Hepatocyte (in vitro differentiated cells): ENCODE measurements around the gene PCED1A. TPM values are rescaled to one million over a fixed set of nuclear protein-coding genes. Genes with fewer than 3 reads are reported as not detected.

ENCODE experiments used
- DNase-seq: peaks from one replicate; pipeline ENCODE4 v3.0.0-alpha.2; 2016; ENCODE audit warnings: low spot score
- H2AFZ ChIP-seq: fragments of 200-600 bp; sonication (generic); 2 replicates; pipeline ENCODE4 v1.6.0; 2016; ENCODE audit warnings: antibody characterized with exemption, mild to moderate bottlenecking
- H3K27ac ChIP-seq: fragments of 200-600 bp; sonication (generic); 2 replicates; pipeline ENCODE4 v1.5.1; 2016; ENCODE audit warnings: mild to moderate bottlenecking
- H3K27me3 ChIP-seq: fragments of 200-600 bp; sonication (generic); 2 replicates; pipeline ENCODE4 v1.6.1; 2016
- H3K36me3 ChIP-seq: fragments of 200-600 bp; sonication (generic); replicated peaks from 2 replicates; pipeline ENCODE4 v1.5.1; 2016; ENCODE audit warnings: low read depth; ENCODE audit not compliant: insufficient read depth
- H3K4me1 ChIP-seq: fragments of 200-600 bp; sonication (generic); 2 replicates; pipeline ENCODE4 v1.5.1; 2016; ENCODE audit warnings: mild to moderate bottlenecking, moderate library complexity; ENCODE audit not compliant: insufficient read depth
- H3K4me2 ChIP-seq: fragments of 200-600 bp; sonication (generic); 2 replicates; pipeline ENCODE4 v1.6.0; 2016
- H3K4me3 ChIP-seq: fragments of 200-600 bp; sonication (generic); 2 replicates; pipeline ENCODE4 v1.5.1; 2016; ENCODE audit warnings: mild to moderate bottlenecking
- H3K79me2 ChIP-seq: fragments of 200-600 bp; sonication (generic); 2 replicates; pipeline ENCODE4 v1.6.0; 2017; ENCODE audit warnings: mild to moderate bottlenecking
- H3K9me2 ChIP-seq: fragments of 200-600 bp; sonication (generic); replicated peaks from 2 replicates; pipeline ENCODE4 v1.6.0; 2017; ENCODE audit warnings: mild to moderate bottlenecking; ENCODE audit not compliant: insufficient read depth
- H3K9me3 ChIP-seq: fragments of 200-600 bp; sonication (generic); 2 replicates; pipeline ENCODE4 v1.5.1; 2016; ENCODE audit warnings: low read depth, mild to moderate bottlenecking
- H4K20me1 ChIP-seq: fragments of 200-600 bp; sonication (generic); 2 replicates; pipeline ENCODE4 v1.6.0; 2016; ENCODE audit warnings: mild to moderate bottlenecking; ENCODE audit not compliant: insufficient read depth, poor library complexity, severe bottlenecking
- EZH2 ChIP-seq: fragments of 200-600 bp; sonication (generic); IDR thresholded peaks from 2 replicates; pipeline ENCODE4 v1.6.1; 2016; ENCODE audit warnings: antibody characterized with exemption, mild to moderate bottlenecking, borderline replicate concordance
- EZH2phosphoT487 ChIP-seq: fragments of 200-600 bp; sonication (generic); IDR thresholded peaks from one replicate; pipeline ENCODE4 v1.6.1; 2018; ENCODE audit warnings: antibody characterized with exemption, mild to moderate bottlenecking, low read depth, moderate library complexity; ENCODE audit not compliant: unreplicated experiment, severe bottlenecking
- WGBS: methylation state at CpG from one replicate; pipeline ENCODE4 v1.1.6; 2016; ENCODE audit warnings: low lambda C conversion rate; ENCODE audit errors: missing lambda C conversion rate; 5-methylcytosine and 5-hydroxymethylcytosine counted together
- polyA plus RNA-seq: library from polyadenylated mRNA; unstranded; fragments of >200 nt; fragmentation: Nextera tagmentation; extraction: Ambion mirVana; gene quantifications from 2 replicates; pipeline ENCODE4 v1.2.1, GENCODE V29; 2016
- total RNA-seq: library from RNA; depleted of rRNA; stranded (reverse); fragments of >200 nt; gene quantifications from 2 replicates; pipeline ENCODE4 v1.2.3, GENCODE V29; 2014
- TF ChIP-seq, protein P1 (sequence below): fragments of 200-600 bp; sonication (generic); IDR thresholded peaks from 2 replicates; pipeline ENCODE4 v1.5.1; 2016; ENCODE audit warnings: antibody characterized with exemption, mild to moderate bottlenecking; ENCODE audit not compliant: poor library complexity

The PCED1A gene
- total and polyA plus RNA-seq, 2 experiments from 2014 or later = 41.2 to 43.0 TPM

DNA sequence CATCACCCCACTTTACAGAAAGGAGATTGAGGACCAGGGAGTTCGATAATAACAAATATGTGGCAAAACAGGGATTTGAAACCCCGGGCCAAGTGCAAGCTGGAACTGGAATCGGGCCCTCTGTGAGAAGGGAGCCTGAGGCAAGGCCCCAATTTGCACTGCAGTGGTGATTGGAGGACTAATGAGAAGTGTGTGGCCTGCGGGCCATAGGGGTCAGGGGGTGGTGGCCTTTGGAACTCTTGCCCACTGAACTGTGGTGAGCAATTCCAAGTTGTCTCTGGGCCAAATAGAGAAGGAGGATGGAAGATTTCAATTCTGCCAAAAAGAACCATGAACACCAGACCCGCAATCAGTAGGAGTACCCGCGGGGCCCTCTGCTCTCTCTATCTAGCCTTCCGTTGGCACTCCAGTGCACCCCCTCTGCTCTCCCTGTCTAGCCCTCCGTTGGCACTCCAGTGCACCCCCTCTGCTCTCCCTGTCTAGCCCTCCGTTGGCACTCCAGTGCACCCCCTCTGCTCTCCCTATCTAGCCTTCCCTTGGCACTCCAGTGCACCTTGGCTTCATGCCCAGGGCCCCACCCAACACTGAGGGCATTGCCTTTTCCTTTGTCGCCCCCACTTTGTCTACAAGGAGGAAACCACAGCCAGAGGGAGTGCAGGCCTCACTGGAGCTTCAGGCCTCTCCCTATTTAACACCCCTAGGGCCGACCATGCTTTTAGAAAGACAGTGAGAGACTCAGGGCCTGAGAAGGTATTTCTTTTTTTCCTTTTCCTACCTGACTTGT, 26.8 kb upstream of the PCED1A start:
- no peak for DNase-seq
- H3K4me1 ChIP-seq = peaks cover 11% of the 10 kb centered on the region
- H3K4me3 ChIP-seq = no peak overlapping the region
- WGBS = 94% methylated on average over 12 of the region's 12 CpGs
- no peaks in the 10 kb centered on the region for H3K9me3 ChIP-seq
- H4K20me1 ChIP-seq = no peaks in the 10 kb centered on the region
- H3K79me2 ChIP-seq = no peaks in the 10 kb centered on the region
- no peak for TF ChIP-seq EZH2
- TF ChIP-seq, protein P1, sequence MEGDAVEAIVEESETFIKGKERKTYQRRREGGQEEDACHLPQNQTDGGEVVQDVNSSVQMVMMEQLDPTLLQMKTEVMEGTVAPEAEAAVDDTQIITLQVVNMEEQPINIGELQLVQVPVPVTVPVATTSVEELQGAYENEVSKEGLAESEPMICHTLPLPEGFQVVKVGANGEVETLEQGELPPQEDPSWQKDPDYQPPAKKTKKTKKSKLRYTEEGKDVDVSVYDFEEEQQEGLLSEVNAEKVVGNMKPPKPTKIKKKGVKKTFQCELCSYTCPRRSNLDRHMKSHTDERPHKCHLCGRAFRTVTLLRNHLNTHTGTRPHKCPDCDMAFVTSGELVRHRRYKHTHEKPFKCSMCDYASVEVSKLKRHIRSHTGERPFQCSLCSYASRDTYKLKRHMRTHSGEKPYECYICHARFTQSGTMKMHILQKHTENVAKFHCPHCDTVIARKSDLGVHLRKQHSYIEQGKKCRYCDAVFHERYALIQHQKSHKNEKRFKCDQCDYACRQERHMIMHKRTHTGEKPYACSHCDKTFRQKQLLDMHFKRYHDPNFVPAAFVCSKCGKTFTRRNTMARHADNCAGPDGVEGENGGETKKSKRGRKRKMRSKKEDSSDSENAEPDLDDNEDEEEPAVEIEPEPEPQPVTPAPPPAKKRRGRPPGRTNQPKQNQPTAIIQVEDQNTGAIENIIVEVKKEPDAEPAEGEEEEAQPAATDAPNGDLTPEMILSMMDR = no peak
- TF ChIP-seq EZH2phosphoT487 = no peak
- no peaks in the 10 kb centered on the region for H3K9me2 ChIP-seq
- H2AFZ ChIP-seq = no peak overlapping the region
- H3K27ac ChIP-seq = no peak overlapping the region
- no peak overlapping the region for H3K4me2 ChIP-seq
- H3K27me3 ChIP-seq = no peaks in the 10 kb centered on the region
- no peaks in the 10 kb centered on the region for H3K36me3 ChIP-seq

DNA sequence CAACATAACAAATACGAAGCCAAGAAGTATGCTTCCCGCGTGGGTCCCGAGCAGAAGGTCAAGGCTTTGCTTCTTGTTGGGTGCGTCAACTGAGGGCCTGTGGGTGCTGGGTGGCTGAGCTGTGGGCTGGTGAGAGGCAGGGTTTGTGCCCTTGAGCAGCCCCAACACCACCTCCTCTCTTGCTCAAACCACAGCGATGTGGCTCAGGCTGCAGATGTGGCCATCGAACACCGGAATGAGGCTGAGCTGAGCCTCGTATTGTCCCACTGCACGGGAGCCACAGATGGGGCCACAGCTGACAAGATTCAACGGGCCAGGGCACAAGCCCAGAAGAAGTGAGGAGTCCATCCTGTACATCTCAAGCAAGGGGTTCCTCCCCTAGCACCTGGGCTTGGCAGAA, 25.8 kb upstream of the PCED1A start:
- no peak for DNase-seq
- H3K79me2 ChIP-seq = no peaks in the 10 kb centered on the region
- no peaks in the 10 kb centered on the region for H3K27me3 ChIP-seq
- H3K4me1 ChIP-seq = peaks cover 10% of the 10 kb centered on the region
- H3K9me2 ChIP-seq = no peaks in the 10 kb centered on the region
- H3K27ac ChIP-seq = no peak overlapping the region
- H4K20me1 ChIP-seq = no peaks in the 10 kb centered on the region
- TF ChIP-seq, protein P1 = no peak
- no peak for TF ChIP-seq EZH2phosphoT487
- no peak for TF ChIP-seq EZH2
- no peak overlapping the region for H2AFZ ChIP-seq
- WGBS = 98% methylated on average over 11 of the region's 11 CpGs
- H3K4me2 ChIP-seq = no peak overlapping the region
- H3K9me3 ChIP-seq = no peaks in the 10 kb centered on the region
- H3K4me3 ChIP-seq = no peak overlapping the region
- no peaks in the 10 kb centered on the region for H3K36me3 ChIP-seq

DNA sequence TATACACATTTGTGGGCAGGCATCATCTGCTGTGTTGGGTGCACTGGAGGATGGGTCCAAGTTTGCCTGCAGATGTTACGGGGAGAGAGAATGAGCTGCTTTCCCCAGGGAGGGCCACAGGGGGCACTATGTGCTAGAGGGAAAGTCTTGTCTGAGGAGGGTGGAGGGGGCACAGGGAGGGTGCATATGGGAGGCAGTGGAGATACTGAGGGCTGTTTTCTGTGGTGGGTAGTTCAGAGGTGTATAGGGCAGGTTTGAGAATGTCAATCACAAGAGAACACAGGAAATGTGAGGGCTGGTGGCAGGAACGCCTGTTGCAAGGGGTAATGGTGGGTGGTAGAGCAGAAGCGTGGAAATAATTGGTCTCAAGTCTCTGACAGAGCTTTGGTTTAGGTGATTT, 25.2 kb upstream of the PCED1A start:
- H3K9me3 ChIP-seq = no peaks in the 10 kb centered on the region
- no peaks in the 10 kb centered on the region for H3K79me2 ChIP-seq
- no peak overlapping the region for H3K4me3 ChIP-seq
- DNase-seq = no peak
- no peaks in the 10 kb centered on the region for H3K36me3 ChIP-seq
- no peak overlapping the region for H3K4me2 ChIP-seq
- no peak overlapping the region for H2AFZ ChIP-seq
- no peak overlapping the region for H3K27ac ChIP-seq
- no peaks in the 10 kb centered on the region for H3K27me3 ChIP-seq
- no peaks in the 10 kb centered on the region for H4K20me1 ChIP-seq
- H3K4me1 ChIP-seq = peaks cover 4% of the 10 kb centered on the region
- H3K9me2 ChIP-seq = no peaks in the 10 kb centered on the region
- TF ChIP-seq EZH2 (no peak), EZH2phosphoT487 (no peak)
- TF ChIP-seq, protein P1 = no peak
- WGBS = 91% methylated on average over 3 of the region's 3 CpGs

- H4K20me1 ChIP-seq = no peaks in the 10 kb centered on the region
- H3K27me3 ChIP-seq = no peaks in the 10 kb centered on the region
- 95% methylated on average over 10 of the region's 10 CpGs for WGBS
- H3K4me3 ChIP-seq = no peak overlapping the region
- no peak overlapping the region for H3K27ac ChIP-seq
- no peak overlapping the region for H3K4me2 ChIP-seq
- no peaks in the 10 kb centered on the region for H3K36me3 ChIP-seq
- no peaks in the 10 kb centered on the region for H3K9me2 ChIP-seq
- no peak overlapping the region for H2AFZ ChIP-seq
- DNase-seq = no peak
- H3K79me2 ChIP-seq = no peaks in the 10 kb centered on the region
- TF ChIP-seq EZH2 = no peak
- TF ChIP-seq, protein P1 = no peak
- TF ChIP-seq EZH2phosphoT487 = no peak
- H3K4me1 ChIP-seq = no peaks in the 10 kb centered on the region
- no peaks in the 10 kb centered on the region for H3K9me3 ChIP-seq
These were observed 24.6 kb upstream of the PCED1A start for GRCh38 chr20:2865101-2865500.
